ENCODE results near the gene GMPPA. TPM values are rescaled to one million over a fixed set of nuclear protein-coding genes. Genes with fewer than 3 reads are reported as not detected.

The GMPPA gene
- polyA plus RNA-seq, 1 experiment = 171 TPM

DNA sequence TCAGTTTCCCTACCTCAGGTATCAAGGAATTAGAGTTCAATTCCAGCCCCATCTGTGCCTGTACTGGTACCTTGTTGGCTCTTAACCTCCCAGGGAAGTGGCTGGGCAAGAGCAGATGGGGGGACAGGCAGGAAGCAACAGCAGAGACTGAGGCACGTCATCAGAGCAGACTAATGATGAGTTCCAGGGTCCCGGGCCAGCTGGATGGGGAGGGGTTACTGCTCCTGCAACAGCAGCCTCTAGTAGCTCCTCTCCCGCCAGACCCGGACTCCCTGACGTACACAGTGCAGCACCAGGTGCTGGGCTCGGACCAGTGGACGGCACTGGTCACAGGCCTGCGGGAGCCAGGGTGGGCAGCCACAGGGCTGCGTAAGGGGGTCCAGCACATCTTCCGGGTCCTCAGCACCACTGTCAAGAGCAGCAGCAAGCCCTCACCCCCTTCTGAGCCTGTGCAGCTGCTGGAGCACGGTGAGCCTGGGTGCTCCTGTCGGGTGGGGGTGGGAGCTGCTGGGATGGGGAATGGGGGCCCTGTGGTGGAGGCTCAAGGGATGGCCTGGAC, 26.0 kb upstream of the GMPPA start:
- Histone ChIP-seq H3K4me3 (ENCODE audit: low read depth, low read length) (no peak overlapping the region), H3K27me3 (ENCODE audit: control insufficient read depth, insufficient read depth, low read length) (no peaks in the 10 kb centered on the region), H3K36me3 (ENCODE audit: control insufficient read depth, insufficient read depth, low read length) (peaks cover 32% of the 10 kb centered on the region)
- no peak for DNase-seq (ENCODE audit: low read depth)
- ChIA-PET POLR2A (no interaction called here), CTCF (interaction anchor here (0.9 to 2.6 kb wide), 6 partner anchors 10 to 57 kb away, joined by 4 to 12 read pairs (median 6); no protein-coding TSS in a partner anchor)
- TF ChIP-seq, protein P1, sequence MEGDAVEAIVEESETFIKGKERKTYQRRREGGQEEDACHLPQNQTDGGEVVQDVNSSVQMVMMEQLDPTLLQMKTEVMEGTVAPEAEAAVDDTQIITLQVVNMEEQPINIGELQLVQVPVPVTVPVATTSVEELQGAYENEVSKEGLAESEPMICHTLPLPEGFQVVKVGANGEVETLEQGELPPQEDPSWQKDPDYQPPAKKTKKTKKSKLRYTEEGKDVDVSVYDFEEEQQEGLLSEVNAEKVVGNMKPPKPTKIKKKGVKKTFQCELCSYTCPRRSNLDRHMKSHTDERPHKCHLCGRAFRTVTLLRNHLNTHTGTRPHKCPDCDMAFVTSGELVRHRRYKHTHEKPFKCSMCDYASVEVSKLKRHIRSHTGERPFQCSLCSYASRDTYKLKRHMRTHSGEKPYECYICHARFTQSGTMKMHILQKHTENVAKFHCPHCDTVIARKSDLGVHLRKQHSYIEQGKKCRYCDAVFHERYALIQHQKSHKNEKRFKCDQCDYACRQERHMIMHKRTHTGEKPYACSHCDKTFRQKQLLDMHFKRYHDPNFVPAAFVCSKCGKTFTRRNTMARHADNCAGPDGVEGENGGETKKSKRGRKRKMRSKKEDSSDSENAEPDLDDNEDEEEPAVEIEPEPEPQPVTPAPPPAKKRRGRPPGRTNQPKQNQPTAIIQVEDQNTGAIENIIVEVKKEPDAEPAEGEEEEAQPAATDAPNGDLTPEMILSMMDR (IDR thresholded peaks at IDR 0.05; ENCODE audit: insufficient read depth, low read depth, low read length) = no peak

DNA sequence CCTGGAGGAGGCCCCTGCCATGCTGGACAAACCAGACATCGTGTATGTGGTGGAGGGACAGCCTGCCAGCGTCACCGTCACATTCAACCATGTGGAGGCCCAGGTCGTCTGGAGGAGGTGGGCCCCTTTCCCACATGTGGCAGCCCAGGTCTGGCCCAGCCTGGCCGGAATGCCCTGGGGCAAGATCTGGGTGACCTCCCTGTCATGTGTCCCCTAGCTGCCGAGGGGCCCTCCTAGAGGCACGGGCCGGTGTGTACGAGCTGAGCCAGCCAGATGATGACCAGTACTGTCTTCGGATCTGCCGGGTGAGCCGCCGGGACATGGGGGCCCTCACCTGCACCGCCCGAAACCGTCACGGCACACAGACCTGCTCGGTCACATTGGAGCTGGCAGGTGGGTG, 25.2 kb upstream of the GMPPA start:
- H3K4me3 ChIP-seq (ENCODE audit: low read depth, low read length) = no peak overlapping the region
- ChIA-PET CTCF (interaction anchor here (1.0 to 2.6 kb wide), 4 partner anchors 10 to 37 kb away, joined by 4 to 8 read pairs (median 6); no protein-coding TSS in a partner anchor), POLR2A (no interaction called here)
- TF ChIP-seq, protein P1 (IDR thresholded peaks at IDR 0.05; ENCODE audit: insufficient read depth, low read depth, low read length) = no peak
- H3K36me3 ChIP-seq (ENCODE audit: control insufficient read depth, insufficient read depth, low read length) = peaks cover 32% of the 10 kb centered on the region
- H3K27me3 ChIP-seq (ENCODE audit: control insufficient read depth, insufficient read depth, low read length) = no peaks in the 10 kb centered on the region
- DNase-seq (ENCODE audit: low read depth) = no peak

DNA sequence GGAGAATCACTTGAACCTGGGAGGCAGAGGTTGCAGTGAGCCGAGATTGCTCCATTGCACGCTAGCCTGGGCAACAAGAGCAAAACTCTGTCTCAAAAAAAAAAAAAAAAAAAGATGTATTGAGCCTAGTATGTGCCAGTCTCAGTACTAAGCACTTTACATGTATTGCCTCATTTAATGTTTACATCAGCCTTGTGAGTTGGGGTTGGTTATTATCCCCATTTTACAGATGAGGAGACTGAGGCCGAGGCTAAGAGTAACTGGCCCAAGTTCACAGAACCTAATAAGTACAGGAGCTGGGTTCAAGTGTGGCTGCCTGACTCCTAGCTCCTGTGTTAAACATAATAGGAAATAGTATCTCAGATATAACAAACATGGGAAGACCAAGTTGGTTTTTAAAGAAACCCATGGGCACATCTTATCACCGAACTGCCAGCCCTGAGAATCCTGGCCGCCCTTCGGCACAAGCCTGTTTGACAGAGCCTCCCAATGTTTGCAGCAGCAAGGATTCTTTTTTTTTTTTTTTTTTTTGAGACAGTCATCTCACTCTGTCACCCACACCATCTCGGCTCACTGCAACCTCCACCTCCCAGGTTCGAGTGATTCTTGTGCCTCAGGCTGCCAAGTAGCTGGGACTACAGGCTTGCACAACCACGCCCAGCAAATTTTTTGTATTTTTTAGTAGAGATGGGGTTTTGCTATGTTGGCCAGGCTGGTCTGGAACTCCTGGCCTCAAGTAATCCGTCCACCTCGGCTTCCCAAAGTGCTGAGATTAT, 24.2 kb upstream of the GMPPA start:
- Histone ChIP-seq H3K36me3 (ENCODE audit: control insufficient read depth, insufficient read depth, low read length) (peaks cover 28% of the 10 kb centered on the region), H3K27me3 (ENCODE audit: control insufficient read depth, insufficient read depth, low read length) (no peaks in the 10 kb centered on the region), H3K4me3 (ENCODE audit: low read depth, low read length) (no peak overlapping the region)
- DNase-seq (ENCODE audit: low read depth) = no peak
- ChIA-PET POLR2A (no interaction called here), CTCF (interaction anchor here (0.6 to 4.5 kb wide), 7 partner anchors 11 to 55 kb away, joined by 3 to 31 read pairs (median 8); partner anchors contain the start of gene GMPPA)
- TF ChIP-seq, protein P1 (IDR thresholded peaks at IDR 0.05; ENCODE audit: insufficient read depth, low read depth, low read length) = no peak

DNA sequence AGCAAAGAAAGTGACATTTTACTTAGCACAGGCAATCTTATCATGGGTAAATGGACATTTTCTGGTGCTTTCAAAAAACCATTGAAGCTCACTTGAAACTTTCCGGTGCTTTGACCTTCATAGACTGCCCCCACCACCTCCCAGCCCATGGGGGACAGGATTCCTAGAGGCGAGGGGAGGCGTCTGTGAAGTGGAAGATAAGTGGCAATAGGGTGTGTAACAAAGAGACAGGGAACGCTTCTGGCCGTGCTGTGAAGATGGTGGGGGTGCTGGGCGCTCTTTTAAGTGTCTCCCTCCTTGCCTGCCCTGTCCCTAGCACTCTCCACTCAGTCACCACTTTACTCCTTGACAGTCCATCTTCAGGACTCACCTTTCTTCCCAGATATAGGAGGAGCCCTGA, 23.4 kb upstream of the GMPPA start:
- TF ChIP-seq, protein P1 (IDR thresholded peaks at IDR 0.05; ENCODE audit: insufficient read depth, low read depth, low read length) = no peak
- ChIA-PET CTCF (interaction anchor here (0.8 to 4.5 kb wide), 16 partner anchors 10 to 72 kb away, joined by 3 to 31 read pairs (median 6); partner anchors contain the start of gene GMPPA), POLR2A (no interaction called here)
- no peaks in the 10 kb centered on the region for H3K27me3 ChIP-seq (ENCODE audit: control insufficient read depth, insufficient read depth, low read length)
- H3K36me3 ChIP-seq (ENCODE audit: control insufficient read depth, insufficient read depth, low read length) = peaks cover 30% of the 10 kb centered on the region
- no peak overlapping the region for H3K4me3 ChIP-seq (ENCODE audit: low read depth, low read length)
- no peak for DNase-seq (ENCODE audit: low read depth)
